Stimulated activated CD4-positive, alpha-beta T cell treated with anti-CD3 and anti-CD28 coated beads, Interleukin-2, amount 100 ng/mL, for 4 hours (primary cell): ENCODE data around the gene FEN1.
A peak's percentile ranks its signal among the peaks of the same experiment; 100 is the strongest.

Source experiments
- DNase-seq: peaks from one replicate; pipeline ENCODE4 v3.0.0-alpha.2; 2020; ENCODE audit warnings: low read depth

Gene FEN1

DNA sequence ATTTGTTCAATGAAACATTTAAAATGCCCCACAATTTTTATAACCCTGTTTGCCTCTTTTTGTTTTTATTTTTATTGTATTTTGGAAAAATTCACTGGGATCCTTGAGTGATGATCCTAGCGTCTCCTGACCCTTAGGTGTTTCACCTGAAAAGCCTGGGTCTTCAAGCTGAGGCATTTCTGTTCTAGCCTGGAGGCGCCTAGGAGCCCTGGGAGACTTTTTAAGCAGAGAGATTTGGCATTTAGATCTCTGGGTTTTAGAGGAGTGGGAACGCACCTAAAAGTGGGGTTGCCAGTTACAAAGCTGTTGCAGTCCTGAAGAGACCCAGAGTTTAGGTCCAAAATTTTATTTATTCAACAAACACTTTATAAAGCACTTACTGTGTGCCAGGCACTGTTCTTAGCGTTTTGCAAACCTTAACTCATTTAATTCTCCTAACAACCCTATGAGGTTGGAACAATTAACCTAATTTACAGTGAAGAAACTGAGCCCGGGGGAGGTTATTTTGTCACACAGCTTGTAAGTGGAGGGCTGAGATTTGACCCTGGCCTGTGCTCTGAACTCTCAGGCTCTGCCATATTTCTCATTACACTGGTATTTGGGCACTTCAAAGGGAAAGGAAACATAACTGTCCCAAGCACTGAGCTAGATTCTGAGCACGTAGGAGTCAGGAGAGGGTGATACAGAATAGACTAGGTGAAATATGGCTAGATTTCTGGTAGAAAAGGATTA lies 24.9 kb downstream of the FEN1 start:
- DNase-seq: no peak

DNA sequence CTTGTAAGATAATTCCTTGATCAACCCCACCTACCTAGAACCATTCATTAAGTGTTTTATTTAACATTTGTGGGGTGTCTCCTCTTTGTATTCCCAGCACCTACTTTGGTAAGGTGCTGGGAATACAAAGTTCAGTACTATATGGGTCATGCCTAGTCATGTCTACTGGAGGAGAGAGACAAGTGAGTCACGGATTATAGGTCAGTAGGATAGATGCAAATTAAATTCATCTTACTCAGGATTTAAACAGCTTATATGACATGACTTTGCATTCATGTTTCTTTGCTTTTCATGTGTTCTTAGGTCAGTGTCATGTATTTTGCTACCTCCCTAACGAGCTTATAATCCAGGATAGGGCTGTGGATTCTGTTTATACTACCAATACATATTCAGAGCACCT lies 27.5 kb downstream of the FEN1 start:
- DNase-seq: no peak

DNA sequence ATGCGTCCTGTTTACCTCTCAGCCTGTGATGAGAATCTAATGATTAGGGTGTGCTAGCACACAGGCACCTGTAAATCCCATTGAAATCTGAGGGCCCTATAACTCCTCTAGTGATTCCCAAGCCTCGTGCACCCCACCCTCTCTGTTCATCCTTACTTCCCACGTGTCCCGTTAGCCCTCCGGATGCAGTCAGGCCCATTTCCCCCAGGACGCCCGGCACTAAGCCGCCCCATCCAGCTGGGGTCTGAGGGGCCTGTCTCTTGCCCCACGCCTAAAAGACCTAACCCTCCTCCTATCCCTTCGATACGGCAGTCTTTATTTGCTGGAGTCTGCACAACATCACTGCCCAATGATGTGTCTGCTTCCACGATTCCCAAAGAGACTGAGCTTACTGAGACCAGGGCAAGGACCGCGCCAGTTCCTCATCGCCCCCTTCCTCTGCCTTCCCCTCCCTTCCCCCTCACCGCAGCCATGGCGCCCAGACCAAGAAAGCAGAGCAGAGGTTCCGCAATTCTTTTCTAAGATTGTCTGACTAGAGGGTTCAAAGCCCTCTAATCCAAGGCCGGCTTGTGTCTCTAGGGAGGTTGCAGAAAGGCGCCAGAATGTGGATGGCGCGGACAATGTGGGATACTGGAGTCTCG lies 34.3 kb downstream of the FEN1 start:
- DNase-seq: no peak

DNA sequence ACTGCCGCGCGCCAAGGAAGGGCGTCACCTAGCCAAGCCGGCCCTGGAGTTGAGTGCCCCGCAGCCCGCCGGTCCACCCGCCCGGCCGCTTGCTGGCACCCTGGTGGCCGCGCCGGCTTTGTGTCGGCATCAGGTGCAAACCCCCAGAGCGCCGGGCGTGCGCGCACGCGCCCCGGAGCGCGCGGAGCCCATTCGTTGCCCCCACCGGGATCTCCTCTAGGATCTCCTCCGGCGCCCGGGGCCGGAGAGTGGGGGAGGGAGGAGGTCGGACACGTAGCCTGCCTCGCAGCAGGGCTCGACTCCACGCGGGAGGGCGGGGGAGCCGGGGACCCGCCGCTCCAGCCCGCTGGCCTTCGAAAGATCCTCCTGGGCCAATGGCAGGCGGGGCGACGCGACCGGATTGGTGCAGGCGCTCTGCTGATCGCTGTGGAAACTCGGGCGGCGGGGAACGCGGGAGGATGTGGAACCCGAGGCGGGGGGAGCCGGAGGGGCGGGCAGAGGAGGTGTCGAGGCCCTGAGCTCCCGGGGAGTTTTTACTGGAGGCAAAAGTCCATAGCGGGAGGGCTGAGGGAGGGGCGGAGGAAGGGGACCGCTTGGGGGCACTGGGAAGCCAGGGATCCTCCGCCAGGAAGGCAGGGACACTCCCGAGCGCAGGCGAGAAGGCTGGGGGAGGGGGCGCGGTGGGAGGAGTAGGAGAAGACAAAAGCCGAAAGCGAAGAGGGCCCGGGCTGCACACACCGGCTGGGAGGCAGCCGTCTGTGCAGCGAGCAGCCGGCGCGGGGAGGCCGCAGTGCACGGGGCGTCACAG lies 35.1 kb downstream of the FEN1 start, which contains the start of gene FADS2:
FADS2 (plus strand) TSS at position 730 of the 808 bp plus-strand sequence. CDS start 91 bp downstream, outside the sequence.
- DNase-seq: peak; percentile 39

DNA sequence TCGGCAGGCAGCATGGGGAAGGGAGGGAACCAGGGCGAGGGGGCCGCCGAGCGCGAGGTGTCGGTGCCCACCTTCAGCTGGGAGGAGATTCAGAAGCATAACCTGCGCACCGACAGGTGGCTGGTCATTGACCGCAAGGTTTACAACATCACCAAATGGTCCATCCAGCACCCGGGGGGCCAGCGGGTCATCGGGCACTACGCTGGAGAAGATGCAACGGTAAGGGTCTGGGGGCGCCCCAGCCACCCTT lies 35.6 kb downstream of the FEN1 start:
- no peak for DNase-seq

DNA sequence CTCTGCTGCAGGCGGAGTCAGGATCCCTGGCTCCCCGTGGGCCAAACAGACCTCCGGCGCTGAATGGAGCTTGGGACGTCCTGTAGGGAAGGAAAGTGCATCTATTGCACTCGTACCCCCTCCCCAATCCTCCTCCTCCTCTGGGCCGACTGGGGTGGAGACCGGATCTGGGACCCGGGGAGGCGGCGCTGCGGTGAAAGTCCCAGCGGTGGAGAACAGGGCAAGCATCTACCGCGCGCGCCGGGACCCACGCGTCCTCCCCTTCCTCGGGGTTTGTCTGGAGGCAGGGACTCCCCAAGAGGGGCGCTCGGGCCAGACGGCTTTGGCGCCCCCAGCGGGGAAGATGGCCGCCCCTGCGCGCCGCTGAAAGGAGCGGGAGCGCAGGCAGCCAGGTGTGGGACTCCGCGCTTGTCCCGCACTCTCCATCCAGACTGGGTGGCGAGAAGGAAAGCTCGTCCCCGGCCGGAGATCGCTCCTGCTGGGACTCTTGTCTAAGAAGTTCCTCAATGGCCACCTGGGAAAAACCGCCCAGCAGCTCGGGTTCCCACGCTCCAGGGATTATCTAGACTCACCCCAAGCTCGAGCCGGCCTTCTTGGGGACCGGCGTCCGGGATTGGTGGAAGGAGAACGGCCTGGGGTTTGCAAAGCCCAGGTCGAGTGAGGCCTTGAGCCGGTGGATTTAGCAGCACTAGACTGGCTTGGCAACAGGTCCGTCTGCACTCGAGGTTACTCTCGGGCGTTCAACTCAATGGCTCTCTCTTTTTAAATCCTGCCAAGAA lies 36.1 kb downstream of the FEN1 start:
- no peak for DNase-seq

DNA sequence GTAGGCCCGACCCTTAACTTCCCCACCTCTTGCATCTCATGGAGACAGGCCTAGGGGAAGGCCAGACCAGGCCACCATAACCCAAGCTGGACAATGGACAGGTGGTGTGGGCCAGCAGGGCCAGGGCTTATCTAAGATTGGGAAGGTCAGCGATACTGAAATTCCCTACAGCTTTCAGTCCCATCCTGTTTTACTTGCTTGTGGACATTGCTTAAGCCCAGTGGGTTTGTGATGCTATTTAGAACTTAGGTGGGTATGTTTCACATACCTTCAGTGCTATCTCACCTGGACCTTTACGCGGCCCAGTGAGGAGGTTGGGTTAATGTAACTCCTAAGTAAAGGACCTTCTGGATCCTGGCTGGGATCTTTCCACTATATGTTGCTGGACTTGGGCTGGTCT lies 37.1 kb downstream of the FEN1 start:
- no peak for DNase-seq

DNA sequence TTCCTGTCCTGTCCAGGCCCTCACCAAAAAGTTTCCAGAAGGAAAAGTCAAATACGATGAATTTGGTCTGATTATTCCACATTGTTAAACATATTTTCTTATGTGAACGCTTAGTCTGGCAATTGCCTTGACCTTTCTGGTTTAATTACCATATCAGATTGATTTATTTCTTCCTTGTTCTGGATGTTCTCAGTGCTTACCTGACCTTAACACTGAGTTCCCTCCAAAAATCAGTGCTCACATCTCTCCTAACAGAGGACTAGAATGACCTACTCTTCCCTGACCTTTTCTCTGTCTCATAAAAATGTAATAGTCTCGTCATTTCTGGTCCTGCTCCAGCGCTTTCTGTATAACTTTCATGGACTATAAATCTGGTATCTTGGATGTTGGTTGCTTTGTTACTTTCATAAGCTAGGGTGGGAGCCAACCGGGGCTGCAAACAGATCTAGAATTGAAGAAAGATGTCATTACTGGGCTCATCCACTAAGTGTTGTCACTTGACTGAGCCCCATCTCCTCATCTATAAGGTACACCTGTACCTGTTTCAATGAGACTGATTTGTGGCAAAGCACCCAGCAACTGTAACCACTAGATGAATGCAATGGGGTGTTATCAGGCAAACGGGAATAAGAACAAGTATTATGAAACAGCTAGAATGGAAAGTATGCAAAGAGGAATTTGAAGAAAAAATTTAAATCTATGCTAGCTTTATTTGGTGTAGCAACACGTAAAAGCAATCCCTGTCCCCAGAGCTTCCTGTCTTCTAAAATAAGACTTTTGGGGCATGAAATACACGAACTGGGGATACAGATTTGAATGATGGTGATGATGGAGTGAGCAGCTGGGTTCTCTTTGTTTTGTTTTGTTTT lies 37.8 kb downstream of the FEN1 start:
- DNase-seq: no peak

DNA sequence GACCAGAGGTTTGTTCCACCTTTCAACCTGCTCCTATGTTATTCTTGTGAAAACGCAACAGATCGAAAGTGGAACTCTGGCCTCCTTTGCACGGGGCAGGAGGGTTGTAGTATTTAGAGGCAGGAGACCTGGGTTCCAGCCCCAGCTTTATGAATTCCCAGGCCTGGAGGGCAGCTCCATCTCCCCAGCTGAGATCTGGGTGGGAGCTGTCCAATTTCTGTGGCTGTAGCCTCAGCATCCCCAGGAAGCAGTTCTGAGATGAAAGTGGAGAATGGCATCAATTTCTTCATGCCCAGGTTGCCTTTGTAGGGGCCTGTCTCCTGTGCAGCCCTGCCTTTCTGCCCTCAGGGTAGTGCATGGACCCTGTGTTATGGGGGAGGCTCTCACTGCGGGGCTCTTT lies 39.5 kb downstream of the FEN1 start:
- DNase-seq: no peak

DNA sequence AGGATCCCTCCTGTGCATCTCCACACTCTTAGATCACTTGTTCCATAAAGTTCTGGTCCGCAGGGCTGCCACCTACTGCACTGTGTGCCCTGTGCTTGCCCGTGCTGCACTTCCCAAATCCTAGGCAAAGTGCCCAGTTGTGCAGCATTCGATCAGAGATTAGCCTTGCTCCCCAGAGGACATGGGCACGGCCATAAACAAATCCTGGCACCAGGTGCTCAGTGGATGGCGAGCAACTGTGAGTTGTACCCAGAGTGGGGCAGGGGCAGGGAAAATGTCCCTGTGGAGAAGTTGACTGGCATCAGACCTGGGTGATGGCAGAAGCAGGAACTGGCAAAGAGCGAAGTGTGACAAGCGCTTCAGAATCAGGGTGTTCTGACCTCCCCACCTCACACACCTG lies 40.0 kb downstream of the FEN1 start:
- DNase-seq: no peak

DNA sequence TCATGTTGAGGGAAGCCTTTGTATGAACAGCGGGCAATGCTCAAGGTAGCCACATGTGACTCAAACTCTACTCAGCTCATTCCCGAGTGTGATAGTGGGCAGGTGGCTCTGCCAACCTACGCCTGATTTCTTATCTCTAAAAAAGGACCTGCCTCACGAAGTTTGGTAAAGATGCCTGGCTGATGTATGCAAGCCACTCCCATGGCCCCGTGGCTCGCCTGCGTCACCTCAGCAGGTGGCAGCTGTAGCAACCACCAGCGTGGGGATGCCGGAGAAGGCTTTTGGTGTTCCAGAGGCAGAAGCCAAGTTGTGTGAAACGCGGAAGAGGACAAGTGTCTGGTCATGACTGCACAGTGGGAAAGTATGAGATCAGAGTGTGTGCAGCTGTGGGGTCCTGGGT lies 40.8 kb downstream of the FEN1 start:
- DNase-seq: no peak

DNA sequence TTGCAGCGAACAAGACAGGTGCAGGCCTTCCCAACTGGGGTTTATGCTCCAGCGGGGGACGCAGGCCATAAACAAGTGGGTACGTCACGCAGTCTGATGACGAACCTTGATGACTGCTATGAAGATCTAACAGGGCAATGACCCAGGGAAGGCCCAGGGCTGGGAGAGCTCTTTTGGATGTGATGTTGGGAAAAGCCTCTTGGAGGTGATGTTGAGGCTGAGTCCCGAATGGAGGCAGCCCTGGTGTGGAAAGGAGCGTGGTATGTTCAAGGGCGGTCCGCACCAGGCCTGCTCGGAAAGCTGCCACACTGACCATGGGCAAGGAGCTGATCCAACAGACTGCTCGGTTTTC lies 41.2 kb downstream of the FEN1 start:
- DNase-seq: no peak

DNA sequence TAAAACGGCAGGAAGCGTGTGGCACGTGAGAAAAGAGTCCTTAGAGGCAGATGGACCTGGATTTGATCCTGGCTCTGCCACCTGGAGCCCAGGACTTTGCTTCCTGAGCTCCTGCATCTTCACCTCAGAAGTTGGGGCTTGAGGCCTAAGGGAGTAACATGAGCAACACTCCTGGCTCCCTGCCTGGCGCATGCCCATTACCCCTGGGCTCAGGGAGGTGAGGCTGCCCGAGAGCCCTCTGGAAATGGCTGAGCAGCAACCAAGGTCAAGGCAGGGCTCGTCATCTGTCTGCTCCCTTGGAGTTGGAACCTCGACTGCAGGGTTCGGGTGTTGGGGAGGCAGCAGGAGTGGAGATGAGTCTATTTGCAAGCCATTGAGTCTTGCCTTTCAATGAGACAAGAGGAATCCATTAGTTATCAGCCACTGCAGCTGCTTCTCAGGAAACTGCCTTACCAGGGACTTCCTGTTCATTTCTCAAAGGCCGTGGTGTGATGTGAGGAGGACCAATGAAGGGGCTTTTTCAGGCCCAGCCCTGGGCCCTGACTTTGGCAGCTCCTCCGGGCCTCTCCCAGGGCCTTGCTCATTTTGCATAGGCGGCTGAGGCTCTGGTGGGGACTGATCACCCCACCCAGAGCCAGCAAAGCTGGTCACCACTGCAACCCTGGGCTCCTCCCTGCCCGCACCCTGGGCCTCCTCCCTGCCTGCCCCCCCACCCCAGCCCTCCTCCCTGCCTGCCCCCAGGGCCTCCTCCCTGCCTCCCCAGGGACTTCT lies 41.8 kb downstream of the FEN1 start:
- no peak for DNase-seq

DNA sequence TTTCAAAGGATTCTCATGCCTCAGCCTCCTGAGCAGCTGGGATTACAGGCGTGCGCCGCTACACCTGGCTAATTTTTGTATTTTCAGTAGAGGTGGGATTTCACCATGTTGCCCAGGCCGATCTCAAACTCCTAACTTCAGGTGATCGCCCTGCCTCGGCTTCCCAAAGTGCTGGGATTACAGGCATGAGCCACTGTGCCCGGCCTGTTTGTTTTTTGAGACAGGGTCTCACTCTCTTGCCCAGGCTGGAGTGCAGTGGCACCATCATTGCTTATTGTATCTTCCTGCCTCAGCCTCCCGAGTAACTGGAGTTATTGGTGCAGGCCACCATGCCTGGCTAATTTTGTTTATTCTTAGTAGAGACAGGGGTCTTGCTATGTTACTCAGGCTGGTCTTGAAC lies 43.5 kb downstream of the FEN1 start:
- no peak for DNase-seq

DNA sequence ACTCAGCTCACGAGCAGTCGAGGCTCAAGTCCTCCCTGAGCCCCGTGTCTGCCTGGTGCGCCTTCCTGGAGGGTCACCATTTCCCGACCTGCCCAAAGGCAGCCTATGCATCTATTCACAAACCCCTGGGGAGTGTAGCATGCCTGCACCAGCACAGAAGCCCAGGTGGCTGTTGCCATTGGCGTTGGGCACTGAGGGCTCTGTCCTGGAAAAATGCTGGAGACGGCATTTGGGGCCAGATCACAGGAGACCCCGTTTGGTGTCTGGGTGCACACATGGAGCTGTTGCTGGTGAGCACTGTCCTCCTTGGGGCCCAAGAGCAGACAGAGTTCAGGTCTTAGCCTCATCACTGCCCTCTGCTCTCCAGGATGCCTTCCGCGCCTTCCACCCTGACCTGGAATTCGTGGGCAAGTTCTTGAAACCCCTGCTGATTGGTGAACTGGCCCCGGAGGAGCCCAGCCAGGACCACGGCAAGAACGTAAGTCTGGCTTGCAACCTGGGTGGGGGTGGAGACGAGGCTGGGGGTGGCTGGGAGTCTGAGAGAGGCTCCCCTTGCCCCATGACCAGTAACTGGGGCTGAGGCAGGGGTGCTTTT lies 44.8 kb downstream of the FEN1 start:
- no peak for DNase-seq

DNA sequence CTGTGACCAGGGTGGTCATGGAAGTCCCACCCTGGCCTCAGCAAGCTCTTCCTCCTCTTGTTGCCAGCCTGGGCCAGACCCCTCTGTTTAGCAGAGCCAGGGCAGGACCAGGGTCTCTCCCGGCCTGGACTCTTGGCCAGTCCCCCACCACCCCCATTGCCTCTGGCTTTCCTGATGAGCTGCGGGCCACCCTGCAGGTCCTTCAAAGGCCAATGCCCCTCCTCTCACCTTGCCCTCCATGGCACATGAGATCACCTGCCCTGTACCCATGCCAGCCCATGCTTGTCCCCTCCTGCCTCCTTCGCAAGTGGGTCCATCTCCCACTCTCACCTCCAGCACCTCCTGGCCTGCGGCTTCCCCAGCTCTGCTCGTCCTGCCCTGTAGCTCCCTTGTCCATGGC lies 45.8 kb downstream of the FEN1 start:
- DNase-seq: no peak

DNA sequence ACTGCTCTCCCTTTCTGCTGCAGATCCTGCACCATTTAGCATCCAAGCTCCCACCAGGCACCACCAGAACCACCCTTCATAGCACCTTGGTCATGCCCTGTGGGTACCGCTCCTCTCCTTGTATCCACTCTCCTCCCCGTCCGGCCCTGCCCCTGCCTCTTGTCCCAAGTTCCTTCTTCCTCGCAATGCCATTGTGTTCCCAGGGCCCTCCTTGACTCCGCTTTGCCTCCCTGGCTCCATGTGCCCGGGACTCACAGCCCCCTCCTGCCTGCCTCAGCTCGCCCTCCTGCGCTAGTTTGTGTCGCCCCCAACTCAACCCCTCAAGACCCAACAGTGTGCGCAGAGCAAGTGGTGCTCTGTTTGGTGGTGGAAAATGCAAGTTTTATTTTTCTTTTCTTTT lies 46.2 kb downstream of the FEN1 start:
- DNase-seq: no peak

DNA sequence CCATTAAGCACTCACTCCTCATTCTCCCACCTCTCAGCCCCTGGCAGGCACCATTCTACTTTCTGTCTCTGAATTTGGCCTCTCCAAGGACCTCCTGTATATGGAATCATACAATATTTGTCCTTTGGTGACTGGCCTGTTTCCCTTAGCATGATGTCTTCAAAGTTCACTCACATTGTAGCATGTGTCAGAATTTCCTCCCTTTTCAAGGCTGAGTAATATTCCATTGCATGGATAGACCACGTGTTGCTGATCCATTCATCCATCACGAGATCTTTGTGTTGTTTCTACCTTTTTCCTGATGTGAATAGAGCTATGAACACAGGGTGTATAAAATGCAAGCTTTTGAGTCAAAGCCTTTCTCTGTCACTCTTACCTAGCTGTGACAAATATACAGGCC lies 47.0 kb downstream of the FEN1 start:
- no peak for DNase-seq

DNA sequence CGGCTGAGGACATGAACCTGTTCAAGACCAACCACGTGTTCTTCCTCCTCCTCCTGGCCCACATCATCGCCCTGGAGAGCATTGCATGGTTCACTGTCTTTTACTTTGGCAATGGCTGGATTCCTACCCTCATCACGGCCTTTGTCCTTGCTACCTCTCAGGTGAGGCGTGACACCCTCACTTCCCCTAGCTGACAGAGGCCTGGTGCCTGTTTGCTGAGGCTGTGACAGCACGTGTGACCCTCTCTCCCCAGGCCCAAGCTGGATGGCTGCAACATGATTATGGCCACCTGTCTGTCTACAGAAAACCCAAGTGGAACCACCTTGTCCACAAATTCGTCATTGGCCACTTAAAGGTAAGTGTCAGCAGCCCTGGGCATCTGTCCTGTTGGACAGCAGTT lies 47.7 kb downstream of the FEN1 start:
- DNase-seq: no peak
